Measurements from ENCODE around the gene CLASP2. TPM values are rescaled to one million over a fixed set of nuclear protein-coding genes. Genes with fewer than 3 reads are reported as not detected.
"Not testable (repeated sequence)": the region's sequence is repeated elsewhere in the genome, so short reads cannot be mapped to it uniquely, and the experiment has no call there.

Gene CLASP2
- total RNA-seq, 1 donor from 2014 or later: 54.0 TPM

DNA sequence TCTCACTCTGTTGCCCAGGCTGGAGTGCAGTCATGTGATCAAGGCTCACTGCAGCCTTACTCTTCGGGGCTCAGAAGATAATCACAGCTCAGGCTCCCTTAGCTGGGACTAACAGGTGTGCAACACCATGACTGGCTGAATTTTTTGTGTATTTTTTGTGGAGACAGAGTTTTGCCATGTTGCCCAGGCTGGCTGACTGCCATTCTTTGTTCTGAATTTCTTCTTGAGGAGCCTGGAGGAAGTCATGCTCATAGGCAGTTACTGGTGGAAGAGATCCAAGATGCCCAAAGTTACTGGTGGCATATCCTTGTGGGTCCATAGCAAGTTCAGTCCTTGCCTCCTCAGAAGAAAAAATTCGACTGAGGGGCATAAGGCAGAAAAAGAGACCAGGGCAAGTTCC lies 261.3 kb downstream of the CLASP2 start:
- DNase-seq (ENCODE audit: low read depth in 2 of 2): no peak

DNA sequence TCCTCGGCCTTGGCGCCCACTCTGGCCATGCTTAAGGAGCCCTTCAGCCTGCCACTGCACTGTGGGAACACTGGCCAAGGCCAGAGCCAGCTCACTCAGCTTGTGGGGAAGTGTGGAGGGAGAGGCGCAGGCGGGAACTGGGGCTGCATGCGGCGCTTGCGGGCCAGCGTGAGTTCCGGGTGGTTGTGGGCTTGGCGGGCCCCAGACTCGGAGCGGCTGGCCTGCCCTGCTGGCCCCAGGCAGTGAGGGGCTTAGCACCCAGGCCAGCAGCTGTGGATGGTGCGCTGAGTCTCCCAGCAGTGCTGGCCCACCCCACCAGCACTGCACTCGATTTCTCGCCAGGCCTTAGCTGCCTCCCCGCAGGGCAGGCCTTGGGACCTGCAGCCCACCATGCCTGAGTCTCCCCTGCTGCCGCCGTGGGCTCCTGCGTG lies 264.7 kb downstream of the CLASP2 start:
- DNase-seq (ENCODE audit: low read depth in 2 of 2): no peak

DNA sequence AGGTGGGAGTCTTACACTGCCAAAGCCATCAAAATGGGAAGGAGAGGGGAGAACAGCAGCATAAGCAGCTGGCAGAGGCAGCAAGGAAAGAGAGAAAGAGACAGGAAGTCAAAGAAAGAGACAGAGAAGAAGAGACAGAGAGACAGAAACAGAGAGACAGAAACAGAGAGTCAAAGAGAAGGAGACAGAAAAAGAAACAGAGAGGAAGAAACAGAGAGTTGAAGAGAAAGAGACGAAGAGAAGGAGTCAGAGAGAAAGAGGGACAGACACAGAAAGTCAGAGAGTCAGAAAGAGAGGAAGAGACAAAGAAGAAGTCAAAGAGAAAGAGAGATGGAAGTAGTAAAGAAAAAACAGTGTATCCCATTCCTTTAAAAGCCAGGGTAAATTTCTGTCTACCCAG lies 266.1 kb downstream of the CLASP2 start:
- not testable (repeated sequence) for DNase-seq (ENCODE audit: low read depth in 2 of 2)

DNA sequence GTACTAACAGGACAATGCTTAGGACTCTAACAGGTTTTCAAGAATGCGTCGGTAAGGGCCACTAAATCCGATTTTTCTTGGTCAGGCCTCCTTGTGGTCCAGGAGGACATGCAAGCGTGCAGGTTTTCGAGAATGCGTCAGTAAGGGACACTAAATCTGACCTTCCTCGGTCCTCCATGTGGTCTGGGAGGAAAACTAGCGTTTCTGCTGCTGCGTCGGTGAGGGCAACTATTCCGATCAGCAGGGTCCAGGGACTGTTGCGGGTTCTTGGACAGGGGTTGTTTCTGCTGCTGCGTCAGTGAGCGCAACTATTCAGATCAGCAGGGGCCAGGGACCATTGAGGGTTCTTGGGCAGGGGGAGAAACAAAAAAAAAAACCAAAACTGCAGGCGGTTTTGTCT lies 270.1 kb downstream of the CLASP2 start:
- no peak for DNase-seq (ENCODE audit: low read depth in 2 of 2)

DNA sequence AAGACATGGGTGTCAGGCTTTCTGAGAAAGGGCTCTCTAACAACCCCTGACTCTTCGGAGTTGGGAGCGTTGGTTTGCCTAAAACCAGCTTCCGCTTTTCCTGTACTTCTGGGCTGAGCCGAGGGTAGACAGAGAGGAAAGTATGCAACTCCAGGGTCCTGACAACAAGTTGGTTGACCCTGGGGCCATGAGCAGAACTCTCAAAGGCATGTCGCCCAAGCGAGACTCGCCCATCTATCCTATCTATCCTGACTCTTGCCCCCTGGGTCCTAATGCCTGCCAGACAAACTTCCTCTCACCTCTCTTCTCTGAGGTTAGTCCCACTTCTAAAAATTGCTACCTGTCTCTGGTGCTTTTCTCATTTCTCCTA lies 270.8 kb downstream of the CLASP2 start:
- not testable (repeated sequence) for DNase-seq (ENCODE audit: low read depth in 2 of 2)

Other genes with a start within 250 kb of the CLASP2 start
- gene PDCD6IP, start 80.4 kb upstream of the CLASP2 start, total RNA-seq: 73.7 and 106 TPM in 2 replicates